ENCODE measurements around the gene ROBO1. TPM values are rescaled to one million over a fixed set of nuclear protein-coding genes. Genes with fewer than 3 reads are reported as not detected.

The ROBO1 gene
- total RNA-seq, 1 experiment from 2014 or later: 32.2 TPM

- TF ChIP-seq CTCF (IDR thresholded peaks at IDR 0.05; ENCODE audit: unreplicated experiment): no peak
- DNase-seq (ENCODE audit: unreplicated experiment): no peak
- CTCF ChIA-PET: no interaction called here
- Mint-ChIP-seq H3K27ac (ENCODE audit: low read depth, unreplicated experiment) (no peak overlapping the region), H3K9me3 (ENCODE audit: unreplicated experiment) (no peaks in the 10 kb centered on the region), H3K27me3 (ENCODE audit: insufficient read depth, unreplicated experiment) (peaks cover 97% of the 10 kb centered on the region), H3K4me1 (ENCODE audit: insufficient read depth, unreplicated experiment) (no peaks in the 10 kb centered on the region), H3K36me3 (ENCODE audit: insufficient read depth, unreplicated experiment) (no peaks in the 10 kb centered on the region), H3K4me3 (ENCODE audit: unreplicated experiment) (no peak overlapping the region)
- no TSS peak for BruUV-seq (replicated peaks)
- intact Hi-C loops (cut with micrococcal nuclease): no loop called here
- POLR2A ChIA-PET: no interaction called here
Observed at GRCh38 chr3:79415356-79415755, 352.4 kb downstream of the ROBO1 start.

GRCh38 chr3:79414806-79415205 is 353.0 kb downstream of the ROBO1 start:
- DNase-seq (ENCODE audit: unreplicated experiment): peak; percentile 3
- no peak for TF ChIP-seq CTCF (IDR thresholded peaks at IDR 0.05; ENCODE audit: unreplicated experiment)
- ChIA-PET CTCF (no interaction called here), POLR2A (no interaction called here)
- no peaks in the 10 kb centered on the region for H3K9me3 Mint-ChIP-seq (ENCODE audit: unreplicated experiment)
- no peak overlapping the region for H3K4me3 Mint-ChIP-seq (ENCODE audit: unreplicated experiment)
- intact Hi-C loops (cut with micrococcal nuclease): no loop called here
- H3K4me1 Mint-ChIP-seq (ENCODE audit: insufficient read depth, unreplicated experiment): no peaks in the 10 kb centered on the region
- H3K27me3 Mint-ChIP-seq (ENCODE audit: insufficient read depth, unreplicated experiment): peaks cover 97% of the 10 kb centered on the region
- H3K27ac Mint-ChIP-seq (ENCODE audit: low read depth, unreplicated experiment): no peak overlapping the region
- no peaks in the 10 kb centered on the region for H3K36me3 Mint-ChIP-seq (ENCODE audit: insufficient read depth, unreplicated experiment)
- BruUV-seq (replicated peaks): no TSS peak

- no peaks in the 10 kb centered on the region for H3K36me3 Mint-ChIP-seq (ENCODE audit: insufficient read depth, unreplicated experiment)
- POLR2A ChIA-PET: no interaction called here
- no peaks in the 10 kb centered on the region for H3K4me1 Mint-ChIP-seq (ENCODE audit: insufficient read depth, unreplicated experiment)
- intact Hi-C loops (cut with micrococcal nuclease): no loop called here
- no peak overlapping the region for H3K27ac Mint-ChIP-seq (ENCODE audit: low read depth, unreplicated experiment)
- peaks cover 97% of the 10 kb centered on the region for H3K27me3 Mint-ChIP-seq (ENCODE audit: insufficient read depth, unreplicated experiment)
- H3K4me3 Mint-ChIP-seq (ENCODE audit: unreplicated experiment): no peak overlapping the region
- TF ChIP-seq CTCF (IDR thresholded peaks at IDR 0.05; ENCODE audit: unreplicated experiment): no peak
- CTCF ChIA-PET: no interaction called here
- H3K9me3 Mint-ChIP-seq (ENCODE audit: unreplicated experiment): no peaks in the 10 kb centered on the region
- no TSS peak for BruUV-seq (replicated peaks)
- DNase-seq (ENCODE audit: unreplicated experiment): no peak
Observed at GRCh38 chr3:79414035-79414434, 353.8 kb downstream of the ROBO1 start.

GRCh38 chr3:79412537-79412936 is 355.3 kb downstream of the ROBO1 start:
- Mint-ChIP-seq H3K27ac (ENCODE audit: low read depth, unreplicated experiment) (no peak overlapping the region), H3K36me3 (ENCODE audit: insufficient read depth, unreplicated experiment) (no peaks in the 10 kb centered on the region), H3K27me3 (ENCODE audit: insufficient read depth, unreplicated experiment) (peaks cover 85% of the 10 kb centered on the region), H3K4me3 (ENCODE audit: unreplicated experiment) (no peak overlapping the region), H3K4me1 (ENCODE audit: insufficient read depth, unreplicated experiment) (no peaks in the 10 kb centered on the region), H3K9me3 (ENCODE audit: unreplicated experiment) (no peaks in the 10 kb centered on the region)
- ChIA-PET POLR2A (interaction anchor here (0.5 kb wide), 1 partner anchor 9 kb away, joined by 3 read pairs; no protein-coding TSS in a partner anchor), CTCF (no interaction called here)
- no peak for TF ChIP-seq CTCF (IDR thresholded peaks at IDR 0.05; ENCODE audit: unreplicated experiment)
- intact Hi-C loops (cut with micrococcal nuclease): no loop called here
- DNase-seq (ENCODE audit: unreplicated experiment): no peak
- no TSS peak for BruUV-seq (replicated peaks)

Measured in MCF 10A (cell line).